ENCODE results near the gene LHX5. TPM values are rescaled to one million over a fixed set of nuclear protein-coding genes. Genes with fewer than 3 reads are reported as not detected.

The LHX5 gene
- total RNA-seq, 1 experiment from 2014 or later, result 1.9 TPM

DNA sequence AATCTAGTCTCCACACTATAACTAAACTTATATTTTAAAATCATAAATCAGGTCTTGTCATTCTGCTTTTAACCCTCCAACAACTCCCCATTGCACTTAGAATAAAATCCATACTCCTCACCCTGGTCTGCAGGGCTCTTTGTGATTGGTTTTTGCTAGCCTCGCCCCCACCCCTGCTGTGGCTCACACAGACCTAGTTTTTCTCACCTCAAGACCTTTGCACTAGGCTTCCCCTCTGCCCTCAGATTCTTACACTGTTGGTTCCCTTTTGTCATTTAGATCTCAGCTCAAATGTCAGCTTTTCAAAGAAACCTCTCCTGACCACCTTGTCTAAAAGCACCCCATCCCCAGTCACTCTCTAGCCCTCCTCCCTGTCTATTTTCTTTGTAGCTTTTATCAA lies 10.7 kb upstream of the LHX5 start:
- Histone ChIP-seq H4K8ac (replicated peaks; ENCODE audit: insufficient read length, low read depth, low read length) (no peak overlapping the region), H3K4me1 (ENCODE audit: insufficient read depth, low read length) (peaks cover 9% of the 10 kb centered on the region; the same call in 1 of the 2 replicates), H3K4me2 (ENCODE audit: insufficient read depth, insufficient read length, low read length) (no peak overlapping the region), H3K9ac (ENCODE audit: extremely low read depth, insufficient read length, low read length) (no peak overlapping the region), H4K5ac (ENCODE audit: insufficient read length, low read depth, low read length) (no peak overlapping the region), H2BK20ac (ENCODE audit: low read depth, low read length, poor library complexity, severe bottlenecking) (no peak overlapping the region), H4K20me1 (ENCODE audit: control insufficient read depth, insufficient read depth, insufficient read length) (no peaks in the 10 kb centered on the region), H3K18ac (ENCODE audit: insufficient read length, low read depth, low read length) (no peak overlapping the region), H4K91ac (ENCODE audit: insufficient read length, low read depth, low read length) (no peak overlapping the region), H2BK12ac (ENCODE audit: insufficient read length, low read depth, low read length) (no peak overlapping the region), H2AFZ (ENCODE audit: low read length) (no peak overlapping the region), H3K14ac (ENCODE audit: insufficient read depth, low read length) (no peak overlapping the region), H2BK120ac (ENCODE audit: low read depth, low read length, poor library complexity, severe bottlenecking) (no peak overlapping the region), H3K27ac (ENCODE audit: insufficient read length, low read depth, low read length) (no peak overlapping the region), H3K79me2 (ENCODE audit: insufficient read depth, low read length) (no peaks in the 10 kb centered on the region), H3K4ac (ENCODE audit: low read depth, low read length) (no peak overlapping the region), H2AK5ac (ENCODE audit: insufficient read length, low read length) (no peak overlapping the region), H2BK5ac (ENCODE audit: insufficient read length, low read length) (no peak overlapping the region), H3K23ac (ENCODE audit: insufficient read length, low read depth, low read length) (no peak overlapping the region), H3K79me1 (ENCODE audit: insufficient read depth, low read depth, low read length, poor library complexity, severe bottlenecking) (no peaks in the 10 kb centered on the region), H3K9me3 (ENCODE audit: control insufficient read depth, low read depth, low read length) (no peaks in the 10 kb centered on the region), H3K56ac (ENCODE audit: insufficient read length, low read depth, low read length) (no peak overlapping the region), H3K27me3 (ENCODE audit: insufficient read depth, low read length) (peaks cover 41% of the 10 kb centered on the region), H2BK15ac (ENCODE audit: low read depth, low read length) (no peak overlapping the region), H3K23me2 (ENCODE audit: insufficient read length, low read depth, low read length, poor library complexity, severe bottlenecking) (peaks cover 27% of the 10 kb centered on the region), H3T11ph (ENCODE audit: low read length) (no peak overlapping the region)
- peak overlapping the region in 1 of 3 experiments; percentile 4; a peak in 1 of 7 replicates for H3K27ac Mint-ChIP-seq
- DNase-seq, result peak; percentile 78
- no CpG with 5 or more reads among the region's 1 CpG for WGBS (ENCODE audit: extremely low coverage, insufficient read length, low lambda C conversion rate)
- H3K27me3 Mint-ChIP-seq (ENCODE audit: low read depth), result peaks cover 97% of the 10 kb centered on the region
- TF ChIP-seq, protein P1, sequence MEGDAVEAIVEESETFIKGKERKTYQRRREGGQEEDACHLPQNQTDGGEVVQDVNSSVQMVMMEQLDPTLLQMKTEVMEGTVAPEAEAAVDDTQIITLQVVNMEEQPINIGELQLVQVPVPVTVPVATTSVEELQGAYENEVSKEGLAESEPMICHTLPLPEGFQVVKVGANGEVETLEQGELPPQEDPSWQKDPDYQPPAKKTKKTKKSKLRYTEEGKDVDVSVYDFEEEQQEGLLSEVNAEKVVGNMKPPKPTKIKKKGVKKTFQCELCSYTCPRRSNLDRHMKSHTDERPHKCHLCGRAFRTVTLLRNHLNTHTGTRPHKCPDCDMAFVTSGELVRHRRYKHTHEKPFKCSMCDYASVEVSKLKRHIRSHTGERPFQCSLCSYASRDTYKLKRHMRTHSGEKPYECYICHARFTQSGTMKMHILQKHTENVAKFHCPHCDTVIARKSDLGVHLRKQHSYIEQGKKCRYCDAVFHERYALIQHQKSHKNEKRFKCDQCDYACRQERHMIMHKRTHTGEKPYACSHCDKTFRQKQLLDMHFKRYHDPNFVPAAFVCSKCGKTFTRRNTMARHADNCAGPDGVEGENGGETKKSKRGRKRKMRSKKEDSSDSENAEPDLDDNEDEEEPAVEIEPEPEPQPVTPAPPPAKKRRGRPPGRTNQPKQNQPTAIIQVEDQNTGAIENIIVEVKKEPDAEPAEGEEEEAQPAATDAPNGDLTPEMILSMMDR (conservative IDR thresholded peaks at IDR 0.05), result no peak
- peaks cover 76 to 88% of the 10 kb centered on the region in 2 experiments for H3K4me1 Mint-ChIP-seq
- H3K9me3 Mint-ChIP-seq, result no peaks in the 10 kb centered on the region; a peak in 3 of 5 replicates
- H3K4me3 Mint-ChIP-seq, result no peak overlapping the region
- peaks cover 0 to 8% (median 0%) of the 10 kb centered on the region in 3 experiments; a peak in 2 of 7 replicates for H3K36me3 Mint-ChIP-seq (ENCODE audit: insufficient read depth in 1 of 3, low read depth in 3 of 3)
